T47D (cell line): ENCODE data around the gene EYS.

Experiments
- DNase-seq, 2 experiments: peaks; one replicate each; pipeline versions ENCODE4 v3.0.0 to v3.0.0-alpha.2; 2011 to 2012; ENCODE audit warnings: low read depth in 1 of 2, low spot score in 1 of 2
- JUND ChIP-seq: IDR thresholded peaks from 2 replicates; pipeline ENCODE4 v1.6.1; 2012; ENCODE audit warnings: low read depth
- in situ Hi-C: cut with HindIII; loops from 2 replicates; pipeline ENCODE4 v1.10.0; 2016; ENCODE audit warnings: low sequenced_read_pairs, low pct_unique_long_range_greater_than_20kb

EYS gene

DNA sequence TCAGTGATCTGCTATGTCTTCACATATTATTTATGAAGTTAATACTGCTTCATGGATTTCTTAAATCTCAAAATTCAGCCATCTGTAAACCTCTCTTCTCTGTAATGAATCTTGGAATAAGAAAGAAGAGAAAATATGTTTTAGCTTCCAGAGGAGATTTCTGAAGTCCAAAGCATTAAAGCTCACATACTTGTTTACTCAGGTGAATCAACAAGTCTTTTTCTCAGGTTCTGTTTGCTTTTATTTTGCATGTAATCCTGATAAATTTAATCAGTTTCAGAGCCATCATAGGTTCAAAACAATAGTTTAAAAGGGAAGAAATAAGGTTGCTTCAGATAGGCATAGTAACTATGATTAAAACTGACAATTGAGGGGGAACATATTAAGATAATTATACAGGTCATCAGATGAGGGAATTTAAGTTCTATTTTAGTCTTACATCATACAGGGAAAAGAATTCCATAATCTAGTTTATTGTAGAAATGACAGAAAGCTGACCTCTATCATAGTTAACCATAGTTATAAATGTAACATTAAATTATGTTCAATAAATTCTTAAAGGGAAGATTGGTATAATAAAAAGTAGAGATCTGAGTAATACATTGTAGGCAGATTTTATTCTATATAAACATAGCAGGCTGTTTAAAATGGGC, 716.2 kb downstream of the EYS start:
- no peak for DNase-seq
- no peak for TF ChIP-seq JUND
- in situ Hi-C loops = no loop called here

DNA sequence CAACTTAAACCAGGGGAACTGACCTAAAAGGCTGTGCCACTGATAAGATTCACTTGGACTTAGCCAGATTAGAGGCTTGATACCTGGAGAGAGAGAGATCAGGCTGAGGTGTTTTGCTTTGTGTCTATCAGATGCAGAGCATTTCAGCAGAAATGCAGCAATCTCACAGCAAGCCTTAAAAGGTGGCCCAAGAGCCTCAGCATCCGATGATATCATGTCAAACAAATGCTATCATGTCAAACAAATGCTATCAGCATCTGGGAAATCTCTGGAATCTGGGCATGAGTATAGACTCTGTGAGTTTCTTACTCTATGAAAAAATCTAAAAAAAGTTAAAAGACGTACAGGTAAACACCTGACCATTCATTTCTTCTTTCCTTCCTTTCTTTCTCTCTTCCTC, 718.9 kb downstream of the EYS start:
- in situ Hi-C loops = no loop called here
- DNase-seq = no peak
- TF ChIP-seq JUND = no peak

DNA sequence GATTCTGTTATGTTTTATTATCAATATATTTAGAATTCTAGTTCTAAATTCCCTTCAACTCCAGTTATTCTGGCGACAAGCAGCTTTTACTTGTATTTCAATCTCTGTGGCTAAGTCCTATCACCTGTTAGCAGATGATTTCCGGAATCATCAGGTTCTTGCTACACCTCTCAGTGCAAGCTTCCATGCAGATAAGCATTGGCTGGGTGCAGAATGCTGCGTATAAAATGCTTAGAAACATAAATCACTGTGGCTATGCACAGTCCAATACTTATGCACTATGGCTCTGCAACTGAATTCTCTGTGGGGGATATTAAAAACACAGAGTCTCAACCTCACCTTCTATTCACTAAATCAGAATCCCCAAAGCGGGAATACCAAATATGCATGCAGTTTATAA, 720.0 kb downstream of the EYS start:
- no peak for TF ChIP-seq JUND
- in situ Hi-C loops = no loop called here
- DNase-seq = no peak

DNA sequence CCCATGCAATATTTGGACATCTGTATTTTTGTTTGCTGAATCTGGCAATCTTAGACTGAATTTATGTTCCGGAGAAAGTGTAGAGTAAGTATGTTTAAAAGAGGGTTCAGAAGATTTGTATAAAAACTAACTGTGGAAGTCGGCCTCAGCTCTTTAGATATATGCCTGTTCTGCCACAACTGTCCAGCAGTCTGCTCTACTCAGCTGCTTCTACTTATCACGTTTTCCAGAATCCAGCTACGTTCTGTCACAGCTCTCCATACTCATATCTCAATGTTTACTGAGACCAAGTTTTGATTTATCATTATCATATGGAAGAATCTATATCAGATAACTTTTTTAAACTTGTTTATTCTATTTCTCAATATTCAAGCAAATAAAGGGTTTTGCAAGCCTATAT, 721.3 kb downstream of the EYS start:
- DNase-seq = peak in 1 of 2 experiments; percentile 15
- TF ChIP-seq JUND = no peak
- in situ Hi-C loops = no loop called here

DNA sequence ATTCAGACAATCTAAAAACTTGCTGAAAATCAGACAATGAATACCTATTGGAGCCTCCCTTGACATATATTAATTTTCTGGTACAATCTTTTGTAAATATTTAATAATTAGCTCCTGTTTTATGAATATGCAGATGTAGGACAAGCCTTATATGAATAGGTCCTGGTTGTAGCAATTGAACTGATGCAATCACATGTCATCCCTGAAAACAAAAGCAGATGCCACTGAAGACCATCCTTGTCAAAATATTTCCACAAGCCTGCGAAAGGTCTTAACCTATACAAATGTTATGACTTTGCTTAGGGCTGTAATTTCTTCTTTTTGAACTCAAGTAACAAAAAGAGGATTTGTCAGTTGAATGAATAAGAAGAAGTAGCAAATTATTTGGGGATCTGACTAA, 722.1 kb downstream of the EYS start:
- in situ Hi-C loops = no loop called here

DNA sequence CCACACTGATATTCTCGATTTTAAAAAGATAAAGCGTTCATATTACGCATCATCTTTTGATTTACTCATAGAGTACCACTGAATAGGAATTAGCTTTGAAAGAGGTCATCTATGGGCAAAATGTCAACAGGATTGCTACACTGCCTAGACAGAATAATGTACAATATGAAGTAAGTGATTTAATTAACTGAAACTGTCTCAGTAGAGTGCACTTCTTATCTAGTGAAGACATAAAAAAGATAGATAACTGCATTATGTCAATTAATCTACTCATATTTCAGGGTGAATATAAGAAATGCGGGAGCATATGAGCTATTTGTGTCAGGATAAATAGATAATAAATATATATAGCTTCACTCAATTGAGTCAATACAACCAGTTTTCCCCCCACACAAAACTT, 723.9 kb downstream of the EYS start:
- in situ Hi-C loops = no loop called here
- DNase-seq = no peak
- TF ChIP-seq JUND = no peak

More for the DNA sequence above, 722.1 kb downstream of the EYS start:
- DNase-seq = no peak
- TF ChIP-seq JUND = no peak

DNA sequence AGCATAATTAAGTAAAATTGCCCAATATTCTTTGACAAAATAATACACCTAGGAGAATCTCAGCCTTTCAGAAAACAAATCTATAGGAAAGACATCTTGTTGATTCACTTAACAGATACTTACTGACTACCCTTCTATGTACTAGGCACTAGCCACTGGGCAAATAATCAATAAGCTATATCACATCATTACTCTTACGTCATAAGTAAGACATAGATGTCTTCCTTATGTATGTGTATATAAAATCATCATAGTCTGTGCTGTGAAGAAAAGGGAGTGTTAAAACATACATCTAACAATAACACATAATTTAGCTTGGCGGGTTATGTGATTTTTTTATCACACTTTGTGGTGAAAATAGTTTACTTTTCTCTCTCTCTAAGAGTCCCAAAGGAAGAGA, 733.9 kb downstream of the EYS start:
- no peak for TF ChIP-seq JUND
- DNase-seq = no peak
- in situ Hi-C loops = no loop called here

DNA sequence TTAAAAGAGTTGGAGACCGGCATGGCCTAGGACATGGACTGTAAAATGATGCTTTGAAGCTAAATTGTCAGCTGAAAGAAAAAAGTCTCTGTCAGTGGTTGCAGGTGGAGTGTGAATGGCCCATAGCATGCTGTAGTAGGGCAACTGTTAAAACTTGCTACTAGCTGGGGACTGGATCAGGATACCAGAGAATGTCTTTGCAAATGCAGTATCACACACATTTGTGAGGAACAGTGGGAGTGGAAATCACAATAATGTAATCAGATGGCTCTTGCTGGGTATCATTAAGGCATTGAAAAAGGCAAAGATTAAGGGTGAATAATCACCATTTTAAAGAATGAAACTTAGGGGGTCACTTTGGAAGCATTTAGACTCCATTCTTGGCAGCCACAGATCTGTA, 737.9 kb downstream of the EYS start:
- no peak for DNase-seq
- in situ Hi-C loops = no loop called here
- no peak for TF ChIP-seq JUND

DNA sequence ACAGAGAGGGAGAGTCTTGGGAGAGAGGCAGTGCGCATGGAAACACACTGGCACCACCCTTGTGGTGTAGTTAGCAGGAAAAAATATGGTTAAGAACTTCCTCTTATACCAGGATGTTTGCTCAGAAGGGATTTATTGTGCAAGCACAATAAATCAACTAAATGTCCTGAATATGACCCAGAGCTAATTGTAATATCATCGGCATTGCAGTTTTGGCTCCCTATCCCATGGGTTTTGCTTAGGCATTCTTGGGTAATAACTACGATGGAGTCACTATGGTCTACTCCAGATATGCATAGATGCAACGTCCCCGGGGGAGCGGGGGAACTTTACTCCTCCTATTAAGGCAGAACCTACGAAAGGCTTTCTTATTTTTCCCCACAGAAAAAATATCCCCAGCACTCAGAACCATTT, 751.6 kb downstream of the EYS start:
- TF ChIP-seq JUND = no peak
- peak in 1 of 2 experiments; percentile 7 for DNase-seq
- in situ Hi-C loops = no loop called here

DNA sequence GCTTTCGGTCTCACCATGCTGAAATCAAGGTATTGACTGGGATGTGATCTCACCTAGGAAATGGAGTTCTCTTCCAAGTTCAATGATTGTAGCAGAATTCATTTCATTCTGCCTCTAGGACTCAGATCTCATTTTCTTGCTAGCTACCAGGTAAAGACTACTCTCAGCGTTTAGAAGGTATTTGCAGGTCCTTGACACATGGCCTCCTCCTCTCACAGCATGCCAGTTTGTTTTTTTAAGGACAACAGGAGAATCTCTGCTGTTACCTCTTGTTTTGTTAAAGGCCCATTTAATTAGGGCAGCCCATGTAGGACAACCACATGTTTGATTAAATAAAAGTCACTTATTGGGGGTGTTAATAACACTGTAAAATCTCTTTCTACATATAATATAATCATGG, 757.8 kb downstream of the EYS start:
- no peak for DNase-seq
- no peak for TF ChIP-seq JUND
- in situ Hi-C loops = no loop called here

DNA sequence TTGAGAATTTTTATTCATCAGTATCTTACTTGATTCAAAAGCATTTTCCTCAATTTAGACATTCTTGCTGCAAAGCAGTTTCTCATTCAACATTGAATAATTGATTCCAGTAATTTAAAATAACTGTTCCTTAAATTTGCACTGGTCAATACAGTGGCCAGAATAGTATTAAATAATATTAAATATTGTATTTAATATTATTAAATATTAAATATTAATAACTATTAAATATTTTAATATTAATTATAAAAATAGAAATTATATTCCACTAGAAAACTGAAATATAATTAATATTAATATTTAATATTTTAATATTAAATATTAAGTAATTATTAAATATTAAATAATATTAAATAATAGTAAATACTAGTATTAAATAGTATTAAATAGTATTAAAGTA, 758.8 kb downstream of the EYS start:
- in situ Hi-C loops = no loop called here
- no peak for TF ChIP-seq JUND
- DNase-seq = no peak

DNA sequence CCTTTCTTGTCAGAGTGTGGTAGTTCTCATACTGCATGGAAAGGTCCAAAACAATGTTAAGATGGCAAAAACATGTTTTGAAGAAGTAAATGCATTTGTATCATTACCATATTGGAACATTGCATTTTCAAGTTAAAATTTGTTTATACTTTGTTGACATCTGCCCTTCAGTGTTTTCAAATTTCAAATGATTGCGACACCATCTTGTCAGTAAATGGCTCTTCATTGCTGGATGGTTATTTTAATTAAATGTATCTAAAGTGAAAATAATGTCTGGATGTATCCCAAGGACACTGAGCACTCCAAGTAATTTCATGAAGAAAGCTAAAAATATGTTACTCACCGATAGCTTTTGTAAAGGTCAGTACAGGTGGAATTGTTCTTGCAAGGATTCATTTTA, 761.6 kb downstream of the EYS start:
- TF ChIP-seq JUND = no peak
- in situ Hi-C loops = no loop called here
- no peak for DNase-seq

DNA sequence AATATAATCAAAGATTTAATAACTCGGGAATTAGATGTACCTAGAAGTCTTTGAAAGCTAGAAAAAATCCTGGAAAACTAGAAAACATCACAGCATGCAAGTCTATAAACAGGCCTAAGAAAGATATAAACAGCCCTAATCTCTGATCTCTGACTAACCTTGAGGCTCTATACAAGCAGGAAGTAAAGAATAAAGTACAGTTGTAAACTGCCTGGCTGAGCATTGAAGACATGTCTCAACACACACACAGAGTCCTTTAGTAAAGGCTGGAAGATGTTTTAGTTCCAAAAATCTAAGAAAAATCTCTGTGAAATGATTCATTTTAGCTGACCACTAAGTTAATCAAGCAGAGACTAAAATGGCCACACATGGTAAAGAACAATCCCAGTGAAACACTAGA, 774.5 kb downstream of the EYS start:
- in situ Hi-C loops = no loop called here
- no peak for TF ChIP-seq JUND
- no peak for DNase-seq

DNA sequence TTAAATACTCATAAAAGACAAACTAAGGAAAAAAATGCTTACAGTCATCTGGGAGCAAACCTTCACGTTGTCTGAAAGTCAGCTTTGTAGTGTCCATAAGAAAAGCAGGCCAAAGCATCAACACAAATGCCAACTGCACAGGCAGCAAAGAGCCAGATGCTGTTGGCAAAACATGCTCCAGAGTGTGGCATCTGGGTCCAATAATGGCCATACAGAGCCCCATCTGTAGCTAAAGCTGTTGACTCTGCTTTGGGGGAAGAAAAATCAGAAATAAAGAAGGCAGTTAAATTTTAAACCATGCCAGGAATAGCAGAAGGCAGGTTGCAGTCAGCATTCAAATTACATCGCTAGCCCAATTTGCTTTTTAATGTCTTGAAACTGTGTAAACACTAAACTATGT, 776.3 kb downstream of the EYS start:
- no peak for TF ChIP-seq JUND
- no peak for DNase-seq
- in situ Hi-C loops = no loop called here

DNA sequence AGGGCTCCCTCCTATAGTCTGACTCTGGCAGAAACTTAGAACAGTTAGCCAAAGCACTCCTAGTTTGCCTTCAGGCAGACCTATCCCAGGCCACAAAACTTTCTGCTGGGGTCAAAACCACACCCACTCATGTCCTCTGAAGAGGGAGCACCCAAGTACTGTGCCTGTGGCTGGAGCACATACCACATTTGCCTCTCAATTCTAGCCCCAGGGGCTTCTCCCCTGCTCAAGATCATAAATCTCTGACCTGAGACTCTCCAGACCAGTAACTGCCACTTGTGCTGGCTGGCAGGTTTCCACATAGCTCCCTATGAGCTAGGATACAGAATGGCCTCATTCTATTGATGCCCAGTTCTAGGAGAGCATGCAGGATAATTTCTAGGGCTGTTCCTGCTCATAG, 781.0 kb downstream of the EYS start:
- no peak for TF ChIP-seq JUND
- no peak for DNase-seq
- in situ Hi-C loops = no loop called here
